Measurements from ENCODE around the gene LRRC31.

LRRC31 gene

GRCh38 chr3:169842960-169843359 lies 26.8 kb downstream of the LRRC31 start:
- Histone ChIP-seq H3K36me3 (ENCODE audit: control insufficient read depth, insufficient read depth, low read length) (no peaks in the 10 kb centered on the region), H3K27ac (ENCODE audit: insufficient read depth, low read length, poor library complexity, severe bottlenecking) (no peak overlapping the region), H3K9me3 (ENCODE audit: control insufficient read depth, low read length) (no peaks in the 10 kb centered on the region), H3K27me3 (replicated peaks; ENCODE audit: control insufficient read depth, insufficient read depth, low read length, poor library complexity, severe bottlenecking) (no peaks in the 10 kb centered on the region), H3K4me3 (ENCODE audit: insufficient read depth, low read depth, low read length, poor library complexity, severe bottlenecking) (no peak overlapping the region), H3K4me1 (ENCODE audit: control insufficient read depth, insufficient read depth, low read length, poor library complexity, severe bottlenecking) (no peaks in the 10 kb centered on the region)
- DNase-seq, result no peak

- H3K9me3 ChIP-seq (ENCODE audit: control insufficient read depth, low read length), result no peaks in the 10 kb centered on the region
- no peaks in the 10 kb centered on the region for H3K36me3 ChIP-seq (ENCODE audit: control insufficient read depth, insufficient read depth, low read length)
- H3K4me1 ChIP-seq (ENCODE audit: control insufficient read depth, insufficient read depth, low read length, poor library complexity, severe bottlenecking), result no peaks in the 10 kb centered on the region
- H3K27me3 ChIP-seq (replicated peaks; ENCODE audit: control insufficient read depth, insufficient read depth, low read length, poor library complexity, severe bottlenecking), result no peaks in the 10 kb centered on the region
- no peak for DNase-seq
- no peak overlapping the region for H3K4me3 ChIP-seq (ENCODE audit: insufficient read depth, low read depth, low read length, poor library complexity, severe bottlenecking)
- H3K27ac ChIP-seq (ENCODE audit: insufficient read depth, low read length, poor library complexity, severe bottlenecking), result no peak overlapping the region
Observed at GRCh38 chr3:169841171-169841570, 28.6 kb downstream of the LRRC31 start.

GRCh38 chr3:169838511-169839030 lies 31.2 kb downstream of the LRRC31 start:
- Histone ChIP-seq H3K4me3 (ENCODE audit: insufficient read depth, low read depth, low read length, poor library complexity, severe bottlenecking) (no peak overlapping the region), H3K36me3 (ENCODE audit: control insufficient read depth, insufficient read depth, low read length) (no peaks in the 10 kb centered on the region), H3K27ac (ENCODE audit: insufficient read depth, low read length, poor library complexity, severe bottlenecking) (no peak overlapping the region), H3K9me3 (ENCODE audit: control insufficient read depth, low read length) (no peaks in the 10 kb centered on the region), H3K27me3 (replicated peaks; ENCODE audit: control insufficient read depth, insufficient read depth, low read length, poor library complexity, severe bottlenecking) (no peaks in the 10 kb centered on the region), H3K4me1 (ENCODE audit: control insufficient read depth, insufficient read depth, low read length, poor library complexity, severe bottlenecking) (no peaks in the 10 kb centered on the region)
- no peak for DNase-seq

- no peak for DNase-seq
- H3K27ac ChIP-seq (ENCODE audit: insufficient read depth, low read length, poor library complexity, severe bottlenecking), result no peak overlapping the region
- H3K4me3 ChIP-seq (ENCODE audit: insufficient read depth, low read depth, low read length, poor library complexity, severe bottlenecking), result no peak overlapping the region
- H3K36me3 ChIP-seq (ENCODE audit: control insufficient read depth, insufficient read depth, low read length), result no peaks in the 10 kb centered on the region
- H3K9me3 ChIP-seq (ENCODE audit: control insufficient read depth, low read length), result no peaks in the 10 kb centered on the region
- no peaks in the 10 kb centered on the region for H3K27me3 ChIP-seq (replicated peaks; ENCODE audit: control insufficient read depth, insufficient read depth, low read length, poor library complexity, severe bottlenecking)
- no peaks in the 10 kb centered on the region for H3K4me1 ChIP-seq (ENCODE audit: control insufficient read depth, insufficient read depth, low read length, poor library complexity, severe bottlenecking)
Observed at GRCh38 chr3:169836942-169837275, 32.8 kb downstream of the LRRC31 start.

GRCh38 chr3:169836078-169836941 lies 33.4 kb downstream of the LRRC31 start:
- Histone ChIP-seq H3K4me1 (ENCODE audit: control insufficient read depth, insufficient read depth, low read length, poor library complexity, severe bottlenecking) (no peaks in the 10 kb centered on the region), H3K9me3 (ENCODE audit: control insufficient read depth, low read length) (no peaks in the 10 kb centered on the region), H3K27ac (ENCODE audit: insufficient read depth, low read length, poor library complexity, severe bottlenecking) (no peak overlapping the region), H3K27me3 (replicated peaks; ENCODE audit: control insufficient read depth, insufficient read depth, low read length, poor library complexity, severe bottlenecking) (no peaks in the 10 kb centered on the region), H3K36me3 (ENCODE audit: control insufficient read depth, insufficient read depth, low read length) (no peaks in the 10 kb centered on the region), H3K4me3 (ENCODE audit: insufficient read depth, low read depth, low read length, poor library complexity, severe bottlenecking) (no peak overlapping the region)
- no peak for DNase-seq

- no peak overlapping the region for H3K4me3 ChIP-seq (ENCODE audit: insufficient read depth, low read depth, low read length, poor library complexity, severe bottlenecking)
- DNase-seq, result no peak
- no peaks in the 10 kb centered on the region for H3K4me1 ChIP-seq (ENCODE audit: control insufficient read depth, insufficient read depth, low read length, poor library complexity, severe bottlenecking)
- H3K9me3 ChIP-seq (ENCODE audit: control insufficient read depth, low read length), result no peaks in the 10 kb centered on the region
- H3K27ac ChIP-seq (ENCODE audit: insufficient read depth, low read length, poor library complexity, severe bottlenecking), result no peak overlapping the region
- no peaks in the 10 kb centered on the region for H3K27me3 ChIP-seq (replicated peaks; ENCODE audit: control insufficient read depth, insufficient read depth, low read length, poor library complexity, severe bottlenecking)
- H3K36me3 ChIP-seq (ENCODE audit: control insufficient read depth, insufficient read depth, low read length), result no peaks in the 10 kb centered on the region
Observed at GRCh38 chr3:169835533-169835932, 34.2 kb downstream of the LRRC31 start.

- no peak overlapping the region for H3K27ac ChIP-seq (ENCODE audit: insufficient read depth, low read length, poor library complexity, severe bottlenecking)
- no peaks in the 10 kb centered on the region for H3K4me1 ChIP-seq (ENCODE audit: control insufficient read depth, insufficient read depth, low read length, poor library complexity, severe bottlenecking)
- H3K4me3 ChIP-seq (ENCODE audit: insufficient read depth, low read depth, low read length, poor library complexity, severe bottlenecking), result no peak overlapping the region
- no peaks in the 10 kb centered on the region for H3K36me3 ChIP-seq (ENCODE audit: control insufficient read depth, insufficient read depth, low read length)
- H3K9me3 ChIP-seq (ENCODE audit: control insufficient read depth, low read length), result no peaks in the 10 kb centered on the region
- DNase-seq, result no peak
- no peaks in the 10 kb centered on the region for H3K27me3 ChIP-seq (replicated peaks; ENCODE audit: control insufficient read depth, insufficient read depth, low read length, poor library complexity, severe bottlenecking)
Observed at GRCh38 chr3:169827712-169828111, 42.0 kb downstream of the LRRC31 start.

GRCh38 chr3:169825316-169825715 lies 44.4 kb downstream of the LRRC31 start:
- Histone ChIP-seq H3K4me1 (ENCODE audit: control insufficient read depth, insufficient read depth, low read length, poor library complexity, severe bottlenecking) (no peaks in the 10 kb centered on the region), H3K36me3 (ENCODE audit: control insufficient read depth, insufficient read depth, low read length) (no peaks in the 10 kb centered on the region), H3K27me3 (replicated peaks; ENCODE audit: control insufficient read depth, insufficient read depth, low read length, poor library complexity, severe bottlenecking) (no peaks in the 10 kb centered on the region), H3K4me3 (ENCODE audit: insufficient read depth, low read depth, low read length, poor library complexity, severe bottlenecking) (no peak overlapping the region), H3K9me3 (ENCODE audit: control insufficient read depth, low read length) (no peaks in the 10 kb centered on the region), H3K27ac (ENCODE audit: insufficient read depth, low read length, poor library complexity, severe bottlenecking) (no peak overlapping the region)
- no peak for DNase-seq

GRCh38 chr3:169822983-169823382 lies 46.8 kb downstream of the LRRC31 start:
- no peaks in the 10 kb centered on the region for H3K36me3 ChIP-seq (ENCODE audit: control insufficient read depth, insufficient read depth, low read length)
- no peaks in the 10 kb centered on the region for H3K27me3 ChIP-seq (replicated peaks; ENCODE audit: control insufficient read depth, insufficient read depth, low read length, poor library complexity, severe bottlenecking)
- no peaks in the 10 kb centered on the region for H3K4me1 ChIP-seq (ENCODE audit: control insufficient read depth, insufficient read depth, low read length, poor library complexity, severe bottlenecking)
- no peak for DNase-seq
- H3K27ac ChIP-seq (ENCODE audit: insufficient read depth, low read length, poor library complexity, severe bottlenecking), result no peak overlapping the region
- H3K4me3 ChIP-seq (ENCODE audit: insufficient read depth, low read depth, low read length, poor library complexity, severe bottlenecking), result no peak overlapping the region
- no peaks in the 10 kb centered on the region for H3K9me3 ChIP-seq (ENCODE audit: control insufficient read depth, low read length)

GRCh38 chr3:169822540-169822939 lies 47.2 kb downstream of the LRRC31 start:
- no peak overlapping the region for H3K4me3 ChIP-seq (ENCODE audit: insufficient read depth, low read depth, low read length, poor library complexity, severe bottlenecking)
- H3K27me3 ChIP-seq (replicated peaks; ENCODE audit: control insufficient read depth, insufficient read depth, low read length, poor library complexity, severe bottlenecking), result no peaks in the 10 kb centered on the region
- H3K4me1 ChIP-seq (ENCODE audit: control insufficient read depth, insufficient read depth, low read length, poor library complexity, severe bottlenecking), result no peaks in the 10 kb centered on the region
- no peaks in the 10 kb centered on the region for H3K9me3 ChIP-seq (ENCODE audit: control insufficient read depth, low read length)
- DNase-seq, result no peak
- H3K36me3 ChIP-seq (ENCODE audit: control insufficient read depth, insufficient read depth, low read length), result no peaks in the 10 kb centered on the region
- no peak overlapping the region for H3K27ac ChIP-seq (ENCODE audit: insufficient read depth, low read length, poor library complexity, severe bottlenecking)

Measured in effector memory CD4-positive, alpha-beta T cell (primary cell).